ENCODE measurements around the gene EGF. TPM values are rescaled to one million over a fixed set of nuclear protein-coding genes. Genes with fewer than 3 reads are reported as not detected.

EGF gene
- total RNA-seq, 1 experiment from 2014 or later, result 26.7 TPM

DNA sequence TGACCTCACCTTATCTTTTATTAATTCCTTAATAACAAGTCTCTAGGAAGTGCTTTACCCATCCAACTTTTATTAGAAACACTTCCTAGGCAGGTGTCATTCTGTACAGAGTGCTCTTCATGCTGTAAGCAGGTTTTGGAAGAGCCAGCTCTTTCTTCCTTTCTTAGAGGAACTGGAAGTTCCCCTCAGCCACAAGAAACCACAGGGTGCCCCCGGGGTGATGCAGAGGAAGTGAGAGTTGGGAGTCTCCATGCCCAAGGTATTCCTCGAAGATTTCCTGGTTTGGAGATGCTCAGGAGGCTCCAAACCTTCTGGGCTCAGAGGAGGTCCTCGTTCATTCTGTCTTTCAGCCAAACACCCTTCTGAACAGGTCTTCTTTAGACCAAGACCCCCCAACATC, 83.8 kb downstream of the EGF start:
- POLR2A ChIA-PET (ENCODE audit: low non-redundant PET), result no interaction called here
- no peak for DNase-seq (ENCODE audit: low spot score)
- CTCF ChIA-PET, result no interaction called here
- TF ChIP-seq, protein P1, sequence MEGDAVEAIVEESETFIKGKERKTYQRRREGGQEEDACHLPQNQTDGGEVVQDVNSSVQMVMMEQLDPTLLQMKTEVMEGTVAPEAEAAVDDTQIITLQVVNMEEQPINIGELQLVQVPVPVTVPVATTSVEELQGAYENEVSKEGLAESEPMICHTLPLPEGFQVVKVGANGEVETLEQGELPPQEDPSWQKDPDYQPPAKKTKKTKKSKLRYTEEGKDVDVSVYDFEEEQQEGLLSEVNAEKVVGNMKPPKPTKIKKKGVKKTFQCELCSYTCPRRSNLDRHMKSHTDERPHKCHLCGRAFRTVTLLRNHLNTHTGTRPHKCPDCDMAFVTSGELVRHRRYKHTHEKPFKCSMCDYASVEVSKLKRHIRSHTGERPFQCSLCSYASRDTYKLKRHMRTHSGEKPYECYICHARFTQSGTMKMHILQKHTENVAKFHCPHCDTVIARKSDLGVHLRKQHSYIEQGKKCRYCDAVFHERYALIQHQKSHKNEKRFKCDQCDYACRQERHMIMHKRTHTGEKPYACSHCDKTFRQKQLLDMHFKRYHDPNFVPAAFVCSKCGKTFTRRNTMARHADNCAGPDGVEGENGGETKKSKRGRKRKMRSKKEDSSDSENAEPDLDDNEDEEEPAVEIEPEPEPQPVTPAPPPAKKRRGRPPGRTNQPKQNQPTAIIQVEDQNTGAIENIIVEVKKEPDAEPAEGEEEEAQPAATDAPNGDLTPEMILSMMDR (conservative IDR thresholded peaks at IDR 0.05; ENCODE audit: low read depth, low read length), result no peak
- TF ChIP-seq EZH2 (IDR thresholded peaks at IDR 0.05; ENCODE audit: borderline replicate concordance, low read depth, low read length, poor library complexity, severe bottlenecking), result no peak
- Histone ChIP-seq H3K9me3 (ENCODE audit: low read depth, low read length, poor library complexity, severe bottlenecking) (no peaks in the 10 kb centered on the region), H3K4me1 (ENCODE audit: insufficient read depth, low read length, poor library complexity, severe bottlenecking) (peaks cover 8% of the 10 kb centered on the region), H3K27ac (ENCODE audit: low read depth, low read length, poor library complexity, severe bottlenecking) (no peak overlapping the region), H3K27me3 (replicated peaks; ENCODE audit: insufficient read depth, low read depth, low read length, poor library complexity) (no peaks in the 10 kb centered on the region), H3K36me3 (ENCODE audit: insufficient read depth, low read length, poor library complexity, severe bottlenecking) (no peaks in the 10 kb centered on the region), H3K4me3 (ENCODE audit: low read depth, low read length, poor library complexity, severe bottlenecking) (no peak overlapping the region)
- intact Hi-C loops (cut with micrococcal nuclease; ENCODE audit: unreplicated experiment), result no loop called here
- BruUV-seq (replicated peaks), result no TSS peak

DNA sequence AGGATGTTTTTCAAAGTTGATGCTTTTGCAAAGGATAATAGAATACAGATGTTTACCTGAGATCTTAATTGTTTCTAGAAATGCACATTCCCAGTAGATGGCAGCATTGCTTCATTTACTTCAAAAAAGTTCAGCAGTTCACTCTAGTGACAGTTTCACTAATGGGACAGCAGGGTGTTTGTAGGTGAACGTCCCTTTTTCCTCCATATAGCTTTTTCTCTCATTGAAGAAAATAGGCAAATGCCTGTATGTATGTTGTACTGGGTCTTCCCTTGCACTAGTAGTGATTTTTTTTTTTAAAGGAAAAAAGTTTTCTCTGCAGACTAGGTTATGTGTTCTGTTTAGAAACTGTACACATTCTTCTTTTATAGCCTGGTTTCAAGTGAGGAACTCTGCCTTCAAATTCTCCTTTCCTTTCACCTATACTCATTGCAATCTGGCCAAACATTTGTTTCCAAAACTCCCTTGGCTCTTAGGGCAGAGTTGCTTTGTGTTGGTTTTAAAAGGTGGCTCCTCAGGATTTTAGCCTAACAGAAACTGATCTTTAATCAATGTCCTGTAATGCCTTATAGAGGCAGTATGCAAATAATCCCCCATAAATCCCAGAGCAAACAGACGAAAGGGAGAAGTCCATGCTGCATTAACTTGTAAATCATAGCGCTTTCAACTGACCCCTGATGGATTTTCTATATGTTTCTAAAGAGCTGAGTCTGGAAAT, 86.3 kb downstream of the EGF start:
- H3K27me3 ChIP-seq (replicated peaks; ENCODE audit: insufficient read depth, low read depth, low read length, poor library complexity), result no peaks in the 10 kb centered on the region
- H3K4me1 ChIP-seq (ENCODE audit: insufficient read depth, low read length, poor library complexity, severe bottlenecking), result no peaks in the 10 kb centered on the region
- H3K36me3 ChIP-seq (ENCODE audit: insufficient read depth, low read length, poor library complexity, severe bottlenecking), result no peaks in the 10 kb centered on the region
- no peak overlapping the region for H3K4me3 ChIP-seq (ENCODE audit: low read depth, low read length, poor library complexity, severe bottlenecking)
- no peak for TF ChIP-seq EZH2 (IDR thresholded peaks at IDR 0.05; ENCODE audit: borderline replicate concordance, low read depth, low read length, poor library complexity, severe bottlenecking)
- TF ChIP-seq, protein P1 (conservative IDR thresholded peaks at IDR 0.05; ENCODE audit: low read depth, low read length), result peak; percentile 68
- H3K27ac ChIP-seq (ENCODE audit: low read depth, low read length, poor library complexity, severe bottlenecking), result no peak overlapping the region
- no TSS peak for BruUV-seq (replicated peaks)
- no peaks in the 10 kb centered on the region for H3K9me3 ChIP-seq (ENCODE audit: low read depth, low read length, poor library complexity, severe bottlenecking)
- POLR2A ChIA-PET (ENCODE audit: low non-redundant PET), result no interaction called here
- intact Hi-C loops (cut with micrococcal nuclease; ENCODE audit: unreplicated experiment), result loop anchor here (1.0 kb wide), 1 partner anchor 517 kb away; no protein-coding TSS in a partner anchor
- DNase-seq (ENCODE audit: low spot score), result peak; percentile 74
- CTCF ChIA-PET, result interaction anchor here (0.6 kb wide), 1 partner anchor 518 kb away, joined by 5 read pairs; no protein-coding TSS in a partner anchor

DNA sequence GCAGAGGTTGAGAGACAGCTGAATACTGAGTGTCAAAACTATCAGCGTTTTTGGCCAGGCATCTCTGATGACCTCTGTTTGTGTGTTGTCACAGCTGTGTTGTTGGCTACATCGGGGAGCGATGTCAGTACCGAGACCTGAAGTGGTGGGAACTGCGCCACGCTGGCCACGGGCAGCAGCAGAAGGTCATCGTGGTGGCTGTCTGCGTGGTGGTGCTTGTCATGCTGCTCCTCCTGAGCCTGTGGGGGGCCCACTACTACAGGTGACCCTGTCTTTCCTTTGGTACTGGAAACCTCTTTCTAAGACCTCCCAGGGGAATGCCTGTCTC, 86.9 kb downstream of the EGF start:
- CTCF ChIA-PET, result no interaction called here
- no peaks in the 10 kb centered on the region for H3K4me1 ChIP-seq (ENCODE audit: insufficient read depth, low read length, poor library complexity, severe bottlenecking)
- no TSS peak for BruUV-seq (replicated peaks)
- no peaks in the 10 kb centered on the region for H3K27me3 ChIP-seq (replicated peaks; ENCODE audit: insufficient read depth, low read depth, low read length, poor library complexity)
- intact Hi-C loops (cut with micrococcal nuclease; ENCODE audit: unreplicated experiment), result loop anchor here (1.0 kb wide), 1 partner anchor 517 kb away; no protein-coding TSS in a partner anchor
- H3K9me3 ChIP-seq (ENCODE audit: low read depth, low read length, poor library complexity, severe bottlenecking), result no peaks in the 10 kb centered on the region
- no peak overlapping the region for H3K4me3 ChIP-seq (ENCODE audit: low read depth, low read length, poor library complexity, severe bottlenecking)
- no peak overlapping the region for H3K27ac ChIP-seq (ENCODE audit: low read depth, low read length, poor library complexity, severe bottlenecking)
- no peaks in the 10 kb centered on the region for H3K36me3 ChIP-seq (ENCODE audit: insufficient read depth, low read length, poor library complexity, severe bottlenecking)
- POLR2A ChIA-PET (ENCODE audit: low non-redundant PET), result no interaction called here
- DNase-seq (ENCODE audit: low spot score), result no peak
- TF ChIP-seq, protein P1 (conservative IDR thresholded peaks at IDR 0.05; ENCODE audit: low read depth, low read length), result no peak
- no peak for TF ChIP-seq EZH2 (IDR thresholded peaks at IDR 0.05; ENCODE audit: borderline replicate concordance, low read depth, low read length, poor library complexity, severe bottlenecking)

All from A673 (cell line).